Neural progenitor cell (in vitro differentiated cells): ENCODE data around the gene CDCP2. TPM values are rescaled to one million over a fixed set of nuclear protein-coding genes. Genes with fewer than 3 reads are reported as not detected.

ENCODE experiments used
- DNase-seq: peaks from one replicate; pipeline ENCODE4 v3.0.0-alpha.2; 2016; ENCODE audit warnings: low spot score
- H2AFZ ChIP-seq: fragments of 200-600 bp; sonication (generic); replicated peaks from 2 replicates; pipeline ENCODE4 v1.6.1; 2016; ENCODE audit warnings: antibody characterized with exemption
- H3F3A ChIP-seq: fragments of 200-600 bp; sonication (generic); 2 replicates; pipeline ENCODE4 v1.6.1; 2016; ENCODE audit warnings: antibody characterized with exemption, low read depth
- H3K27ac ChIP-seq: fragments of 200-600 bp; sonication (generic); 2 replicates; pipeline ENCODE4 v1.5.1; 2016; ENCODE audit warnings: mild to moderate bottlenecking
- H3K27me3 ChIP-seq: fragments of 200-600 bp; sonication (generic); 2 replicates; pipeline ENCODE4 v1.6.1; 2016; ENCODE audit warnings: mild to moderate bottlenecking, moderate library complexity
- H3K36me3 ChIP-seq: fragments of 200-600 bp; sonication (generic); 2 replicates; pipeline ENCODE4 v1.5.1; 2016
- H3K4me1 ChIP-seq: fragments of 200-600 bp; sonication (generic); 2 replicates; pipeline ENCODE4 v1.6.1; 2016; ENCODE audit warnings: mixed run types
- H3K4me2 ChIP-seq: fragments of 200-600 bp; sonication (generic); 2 replicates; pipeline ENCODE4 v1.6.1; 2016
- H3K4me3 ChIP-seq: fragments of 200-600 bp; sonication (generic); 2 replicates; pipeline ENCODE4 v1.5.1; 2016
- H3K79me2 ChIP-seq: fragments of 200-600 bp; sonication (generic); 2 replicates; pipeline ENCODE4 v1.6.1; 2016; ENCODE audit warnings: low read depth
- H3K9ac ChIP-seq: fragments of 200-600 bp; sonication (generic); 2 replicates; pipeline ENCODE4 v1.6.1; 2016
- H3K9me3 ChIP-seq: fragments of 200-600 bp; sonication (generic); 2 replicates; pipeline ENCODE4 v1.5.1; 2016; ENCODE audit warnings: low read depth
- H4K20me1 ChIP-seq: fragments of 200-600 bp; sonication (generic); 2 replicates; pipeline ENCODE4 v1.6.1; 2016; ENCODE audit warnings: low read depth
- H3K27ac Mint-ChIP-seq: 3 replicates; pipeline ENCODE4 v1.8.0; 2021; ENCODE audit warnings: mixed read lengths
- H3K27me3 Mint-ChIP-seq: 2 replicates; pipeline ENCODE4 v1.8.0; 2022; ENCODE audit warnings: low read depth, mild to moderate bottlenecking, inconsistent platforms, moderate library complexity, mixed read lengths; ENCODE audit not compliant: insufficient read depth
- H3K36me3 Mint-ChIP-seq: 3 replicates; pipeline ENCODE4 v1.8.0; 2021; ENCODE audit warnings: mixed read lengths
- H3K4me1 Mint-ChIP-seq: 3 replicates; pipeline ENCODE4 v1.8.0; 2021; ENCODE audit warnings: mixed read lengths
- H3K4me3 Mint-ChIP-seq: 3 replicates; pipeline ENCODE4 v1.8.0; 2021; ENCODE audit warnings: mild to moderate bottlenecking, moderate library complexity, mixed read lengths
- H3K9me3 Mint-ChIP-seq: 3 replicates; pipeline ENCODE4 v1.8.0; 2020; ENCODE audit warnings: mixed read lengths
- CTCF ChIP-seq: fragments of 200-600 bp; sonication (generic); IDR thresholded peaks from 2 replicates; pipeline ENCODE4 v1.5.1; 2017; ENCODE audit warnings: antibody characterized with exemption, mild to moderate bottlenecking
- EZH2 ChIP-seq: fragments of 200-600 bp; sonication (generic); IDR thresholded peaks from 2 replicates; pipeline ENCODE4 v1.6.1; 2017; ENCODE audit warnings: antibody characterized with exemption, mild to moderate bottlenecking, moderate library complexity
- EZH2phosphoT487 ChIP-seq: fragments of 200-600 bp; sonication (generic); IDR thresholded peaks from 2 replicates; pipeline ENCODE4 v1.6.1; 2017; ENCODE audit warnings: antibody characterized with exemption
- total RNA-seq: library from RNA; depleted of rRNA; stranded (reverse); fragments of >200 nt; gene quantifications from 2 replicates; pipeline ENCODE4 v1.2.3, GENCODE V29; 2015; ENCODE audit warnings: low replicate concordance

CDCP2 gene
- total RNA-seq, 1 donor from 2014 or later, result not detected

DNA sequence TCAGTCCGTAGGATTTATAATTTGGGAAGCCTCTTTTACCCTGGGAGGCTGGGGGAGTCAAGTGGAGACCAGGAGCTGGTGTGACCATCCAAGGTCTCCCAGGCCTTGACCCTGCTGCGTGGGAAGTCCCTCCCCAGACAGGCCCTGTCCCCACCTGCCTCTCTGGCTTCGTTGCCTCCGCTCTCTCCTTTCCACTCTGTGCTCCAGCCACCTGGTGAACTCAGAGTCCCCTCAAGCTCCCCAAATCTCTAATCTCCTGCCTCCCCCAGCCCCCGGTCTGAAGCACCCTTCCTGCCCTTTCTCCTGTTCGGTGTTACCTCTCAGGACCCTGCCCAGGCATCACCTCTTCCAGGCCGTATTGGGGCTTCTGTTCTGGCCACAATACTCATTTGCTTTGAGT, 27.9 kb downstream of the CDCP2 start:
- Histone ChIP-seq H4K20me1 (no peaks in the 10 kb centered on the region), H3K79me2 (no peaks in the 10 kb centered on the region), H3K36me3 (no peaks in the 10 kb centered on the region), H3K27me3 (peaks cover 22% of the 10 kb centered on the region), H3K9ac (no peak overlapping the region), H3K4me3 (no peak overlapping the region), H3K9me3 (no peaks in the 10 kb centered on the region), H3K27ac (no peak overlapping the region), H3F3A (peaks cover 5% of the 10 kb centered on the region), H2AFZ (no peak overlapping the region), H3K4me1 (peaks cover 6% of the 10 kb centered on the region), H3K4me2 (no peak overlapping the region)
- no peak for DNase-seq
- Mint-ChIP-seq H3K9me3 (no peaks in the 10 kb centered on the region), H3K36me3 (no peaks in the 10 kb centered on the region), H3K4me1 (peaks cover 25% of the 10 kb centered on the region), H3K4me3 (no peak overlapping the region), H3K27ac (peak overlapping the region; percentile 44), H3K27me3 (peaks cover 21% of the 10 kb centered on the region)
- TF ChIP-seq EZH2phosphoT487 (no peak), EZH2 (no peak)

DNA sequence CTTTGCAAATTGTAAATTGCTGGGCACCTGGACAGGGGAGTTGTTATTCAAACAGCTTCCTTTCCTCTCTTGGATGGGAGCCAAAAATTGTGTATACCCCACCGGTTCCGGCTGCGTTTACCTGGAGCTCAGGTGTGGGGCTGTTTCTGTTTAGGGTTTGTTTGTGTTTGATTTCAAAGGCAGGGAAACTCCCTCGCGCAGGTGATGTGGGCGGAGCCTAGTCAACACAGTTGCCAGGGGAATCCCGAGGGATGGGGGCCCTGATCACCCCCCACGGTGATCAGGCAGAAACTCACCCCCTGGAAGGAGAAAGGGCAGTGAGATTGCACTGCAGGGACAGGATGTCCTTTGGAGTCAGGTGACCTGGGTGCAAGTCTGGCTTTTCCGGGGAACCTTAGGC, 28.3 kb downstream of the CDCP2 start:
- no peak overlapping the region for H3K27ac ChIP-seq
- H3F3A ChIP-seq, result peaks cover 5% of the 10 kb centered on the region
- H3K4me2 ChIP-seq, result no peak overlapping the region
- H3K4me1 ChIP-seq, result peaks cover 6% of the 10 kb centered on the region
- no peak overlapping the region for H2AFZ ChIP-seq
- Mint-ChIP-seq H3K36me3 (no peaks in the 10 kb centered on the region), H3K27ac (no peak overlapping the region), H3K27me3 (peaks cover 21% of the 10 kb centered on the region), H3K9me3 (no peaks in the 10 kb centered on the region), H3K4me3 (no peak overlapping the region), H3K4me1 (peaks cover 25% of the 10 kb centered on the region)
- peaks cover 22% of the 10 kb centered on the region for H3K27me3 ChIP-seq
- no peaks in the 10 kb centered on the region for H4K20me1 ChIP-seq
- no peaks in the 10 kb centered on the region for H3K9me3 ChIP-seq
- no peak overlapping the region for H3K9ac ChIP-seq
- no peak for TF ChIP-seq EZH2
- TF ChIP-seq CTCF, result no peak
- TF ChIP-seq EZH2phosphoT487, result no peak
- DNase-seq, result no peak
- H3K36me3 ChIP-seq, result no peaks in the 10 kb centered on the region
- H3K4me3 ChIP-seq, result no peak overlapping the region
- H3K79me2 ChIP-seq, result no peaks in the 10 kb centered on the region

DNA sequence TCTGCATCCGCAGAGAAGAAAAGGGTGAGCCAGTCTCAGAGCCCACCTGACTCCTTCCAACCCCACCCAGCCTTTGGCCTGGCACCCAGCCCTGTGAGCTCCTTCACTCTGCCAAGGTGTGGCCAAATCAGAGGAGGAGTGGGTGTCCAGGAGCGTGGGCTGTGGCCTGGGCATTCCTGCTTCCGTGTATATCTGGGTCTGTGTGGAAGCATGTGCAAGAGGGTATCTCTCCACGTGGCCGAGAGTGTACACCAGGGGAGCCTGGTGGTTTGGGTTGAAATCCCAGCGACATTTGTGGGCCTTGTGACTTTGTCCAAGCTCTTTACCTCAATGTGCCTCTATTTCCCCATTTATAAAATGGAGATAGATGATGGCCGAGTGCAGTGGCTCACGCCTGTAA, 29.8 kb downstream of the CDCP2 start:
- peaks cover 22% of the 10 kb centered on the region for H3K27me3 ChIP-seq
- H3K36me3 ChIP-seq, result no peaks in the 10 kb centered on the region
- H4K20me1 ChIP-seq, result no peaks in the 10 kb centered on the region
- H3K9me3 ChIP-seq, result no peaks in the 10 kb centered on the region
- no peak overlapping the region for H3K9ac ChIP-seq
- H3K36me3 Mint-ChIP-seq, result no peaks in the 10 kb centered on the region
- H2AFZ ChIP-seq, result no peak overlapping the region
- H3K27ac ChIP-seq, result no peak overlapping the region
- no peak for DNase-seq
- peak overlapping the region; percentile 84 for H3K27ac Mint-ChIP-seq
- H3K4me3 ChIP-seq, result no peak overlapping the region
- peaks cover 6% of the 10 kb centered on the region for H3K4me1 ChIP-seq
- H3K79me2 ChIP-seq, result no peaks in the 10 kb centered on the region
- H3K27me3 Mint-ChIP-seq, result peaks cover 17% of the 10 kb centered on the region
- no peak for TF ChIP-seq EZH2phosphoT487
- no peak for TF ChIP-seq EZH2
- TF ChIP-seq CTCF, result no peak
- H3K4me3 Mint-ChIP-seq, result no peak overlapping the region
- peaks cover 25% of the 10 kb centered on the region for H3K4me1 Mint-ChIP-seq
- no peak overlapping the region for H3K4me2 ChIP-seq
- no peaks in the 10 kb centered on the region for H3K9me3 Mint-ChIP-seq
- peaks cover 5% of the 10 kb centered on the region for H3F3A ChIP-seq

DNA sequence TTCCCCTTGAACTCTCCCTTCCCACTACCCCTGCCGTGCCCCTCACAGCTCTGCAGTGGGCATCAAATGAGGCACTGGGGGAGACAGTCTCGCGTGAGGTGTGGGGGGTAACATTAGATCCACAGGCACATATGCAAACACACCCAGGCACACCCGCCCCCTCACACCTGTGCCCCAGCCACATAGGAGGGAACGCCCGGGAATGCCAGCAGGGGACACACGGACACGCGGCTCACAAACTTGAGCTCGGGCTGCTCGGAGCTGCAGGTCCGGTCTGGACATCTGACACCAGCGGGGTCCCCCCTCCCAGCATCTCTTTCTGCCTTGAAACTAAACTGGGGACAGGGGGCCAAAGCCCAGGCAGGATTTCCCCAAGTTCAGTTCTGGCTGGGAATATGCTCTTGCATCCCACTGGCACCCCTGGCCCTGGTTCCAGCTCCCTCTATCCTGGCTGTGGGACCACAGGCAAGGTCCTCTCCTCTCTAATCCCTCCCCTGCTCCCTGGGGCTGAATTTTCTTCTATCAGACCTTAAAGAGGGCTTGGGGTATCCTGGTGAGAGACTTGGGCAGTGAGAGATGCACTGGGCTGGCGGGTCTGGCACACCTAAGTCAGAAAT, 30.6 kb downstream of the CDCP2 start:
- H3K4me3 ChIP-seq, result peak overlapping the region; percentile 36
- H3K9ac ChIP-seq, result no peak overlapping the region
- no peaks in the 10 kb centered on the region for H3K36me3 Mint-ChIP-seq
- H3K4me1 Mint-ChIP-seq, result peaks cover 25% of the 10 kb centered on the region
- H3K79me2 ChIP-seq, result no peaks in the 10 kb centered on the region
- peak overlapping the region; percentile 76 for H3K4me2 ChIP-seq
- H3K27ac Mint-ChIP-seq, result peak overlapping the region; percentile 84
- no peak overlapping the region for H2AFZ ChIP-seq
- no peak for DNase-seq
- H3K4me1 ChIP-seq, result peaks cover 6% of the 10 kb centered on the region
- H3K27me3 Mint-ChIP-seq, result peaks cover 17% of the 10 kb centered on the region
- no peaks in the 10 kb centered on the region for H3K36me3 ChIP-seq
- H4K20me1 ChIP-seq, result no peaks in the 10 kb centered on the region
- H3K9me3 Mint-ChIP-seq, result no peaks in the 10 kb centered on the region
- peaks cover 5% of the 10 kb centered on the region for H3F3A ChIP-seq
- H3K27me3 ChIP-seq, result peaks cover 22% of the 10 kb centered on the region
- no peak overlapping the region for H3K27ac ChIP-seq
- TF ChIP-seq EZH2 (peak; percentile 38), CTCF (no peak), EZH2phosphoT487 (no peak)
- H3K4me3 Mint-ChIP-seq, result peak overlapping the region; percentile 66
- H3K9me3 ChIP-seq, result no peaks in the 10 kb centered on the region
